ENCODE data around the gene FAM81B.

The FAM81B gene

GRCh38 chr5:95365302-95366095, 25.7 kb upstream of the FAM81B start:
- CTCF ChIA-PET: no interaction called here
- DNase-seq (ENCODE audit: low spot score): no peak
- TF ChIP-seq, protein P1, sequence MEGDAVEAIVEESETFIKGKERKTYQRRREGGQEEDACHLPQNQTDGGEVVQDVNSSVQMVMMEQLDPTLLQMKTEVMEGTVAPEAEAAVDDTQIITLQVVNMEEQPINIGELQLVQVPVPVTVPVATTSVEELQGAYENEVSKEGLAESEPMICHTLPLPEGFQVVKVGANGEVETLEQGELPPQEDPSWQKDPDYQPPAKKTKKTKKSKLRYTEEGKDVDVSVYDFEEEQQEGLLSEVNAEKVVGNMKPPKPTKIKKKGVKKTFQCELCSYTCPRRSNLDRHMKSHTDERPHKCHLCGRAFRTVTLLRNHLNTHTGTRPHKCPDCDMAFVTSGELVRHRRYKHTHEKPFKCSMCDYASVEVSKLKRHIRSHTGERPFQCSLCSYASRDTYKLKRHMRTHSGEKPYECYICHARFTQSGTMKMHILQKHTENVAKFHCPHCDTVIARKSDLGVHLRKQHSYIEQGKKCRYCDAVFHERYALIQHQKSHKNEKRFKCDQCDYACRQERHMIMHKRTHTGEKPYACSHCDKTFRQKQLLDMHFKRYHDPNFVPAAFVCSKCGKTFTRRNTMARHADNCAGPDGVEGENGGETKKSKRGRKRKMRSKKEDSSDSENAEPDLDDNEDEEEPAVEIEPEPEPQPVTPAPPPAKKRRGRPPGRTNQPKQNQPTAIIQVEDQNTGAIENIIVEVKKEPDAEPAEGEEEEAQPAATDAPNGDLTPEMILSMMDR (conservative IDR thresholded peaks at IDR 0.05; ENCODE audit: low read depth): no peak
- no peak overlapping the region for H3K27ac ChIP-seq
- POLR2A ChIA-PET (ENCODE audit: low non-redundant PET): no interaction called here

DNA sequence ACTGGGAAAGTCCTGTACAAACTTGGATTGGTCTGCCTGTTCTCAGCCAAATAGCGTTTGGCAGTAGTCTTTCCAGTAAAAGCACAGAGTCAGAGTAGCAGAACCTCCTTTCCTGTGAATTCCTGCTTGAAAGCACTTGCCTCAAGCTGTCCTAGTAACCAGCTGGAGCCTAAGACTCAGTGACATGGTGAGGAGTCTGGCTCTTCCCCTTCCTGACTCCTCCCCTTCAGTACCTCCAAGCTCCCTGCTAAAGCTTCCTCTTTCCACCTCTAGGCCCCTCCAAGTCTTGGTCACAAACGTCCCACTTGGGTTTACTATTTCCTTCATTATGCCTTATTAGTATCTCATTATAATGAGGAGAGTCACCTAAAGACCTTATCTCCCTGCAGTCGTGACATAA, 21.4 kb upstream of the FAM81B start:
- DNase-seq (ENCODE audit: low spot score): no peak
- TF ChIP-seq, protein P1 (conservative IDR thresholded peaks at IDR 0.05; ENCODE audit: low read depth): no peak
- no peak overlapping the region for H3K27ac ChIP-seq
- CTCF ChIA-PET: interaction anchor here (1.4 kb wide), 1 partner anchor 27 kb away, joined by 3 read pairs; no protein-coding TSS in a partner anchor
- POLR2A ChIA-PET (ENCODE audit: low non-redundant PET): interaction anchor here (0.8 kb wide), 1 partner anchor 99 kb away, joined by 3 read pairs; no protein-coding TSS in a partner anchor

- no peak overlapping the region for H3K27ac ChIP-seq
- ChIA-PET CTCF (no interaction called here), POLR2A (ENCODE audit: low non-redundant PET) (no interaction called here)
- DNase-seq (ENCODE audit: low spot score): no peak
- TF ChIP-seq, protein P1 (conservative IDR thresholded peaks at IDR 0.05; ENCODE audit: low read depth): no peak
Observed at GRCh38 chr5:95374061-95374460, 17.1 kb upstream of the FAM81B start.

DNA sequence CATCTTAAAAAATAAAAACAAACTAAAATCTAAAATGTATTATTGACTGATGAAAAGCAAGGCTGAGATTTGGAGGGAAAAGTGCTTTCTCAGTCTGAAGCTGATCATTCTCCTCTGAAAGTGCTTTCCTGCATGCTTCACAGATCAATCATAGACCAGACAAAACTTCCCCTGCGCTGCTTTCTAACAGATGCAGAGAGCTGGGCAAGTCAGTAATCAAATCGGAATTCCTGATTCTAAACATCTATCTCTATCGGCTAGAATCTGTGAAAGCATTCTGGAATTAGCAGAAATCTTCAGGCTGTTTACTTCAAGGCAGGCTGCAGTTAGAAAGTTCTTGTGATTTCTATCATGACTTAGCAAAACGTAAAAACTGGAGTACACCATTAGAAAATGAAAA, 15.6 kb upstream of the FAM81B start:
- TF ChIP-seq, protein P1 (conservative IDR thresholded peaks at IDR 0.05; ENCODE audit: low read depth): no peak
- CTCF ChIA-PET: interaction anchor here (0.6 kb wide), 1 partner anchor 76 kb away, joined by 4 read pairs; no protein-coding TSS in a partner anchor
- POLR2A ChIA-PET (ENCODE audit: low non-redundant PET): no interaction called here
- no peak for DNase-seq (ENCODE audit: low spot score)
- no peak overlapping the region for H3K27ac ChIP-seq

GRCh38 chr5:95379133-95379532, 12.0 kb upstream of the FAM81B start:
- no peak overlapping the region for H3K27ac ChIP-seq
- DNase-seq (ENCODE audit: low spot score): no peak
- POLR2A ChIA-PET (ENCODE audit: low non-redundant PET): no interaction called here
- CTCF ChIA-PET: no interaction called here
- TF ChIP-seq, protein P1 (conservative IDR thresholded peaks at IDR 0.05; ENCODE audit: low read depth): no peak

DNA sequence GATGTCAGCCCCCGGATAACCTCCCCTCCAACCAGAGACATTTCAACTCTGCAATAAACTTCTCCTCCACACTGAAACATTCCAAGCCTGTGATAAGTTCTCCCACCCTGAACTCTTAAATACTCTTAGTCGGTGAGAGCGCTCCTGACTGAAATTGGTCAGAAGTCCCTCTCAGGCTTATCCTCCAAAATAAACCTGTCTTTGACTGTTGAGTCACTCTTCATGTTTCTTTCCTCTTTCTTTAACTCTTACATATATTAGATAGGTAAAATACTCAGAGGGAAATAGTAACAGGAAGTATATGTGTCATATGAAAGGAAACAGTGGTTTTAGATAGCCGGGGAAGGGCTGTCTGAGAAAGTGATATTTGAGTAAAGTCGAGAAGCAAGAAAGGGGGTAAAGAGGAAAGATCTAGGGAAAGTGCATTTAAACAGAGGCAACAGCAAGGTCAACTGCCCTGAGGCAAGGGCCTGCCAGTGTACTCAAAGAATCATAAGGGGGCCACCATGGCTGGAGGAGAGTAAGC, 11.0 kb upstream of the FAM81B start:
- ChIA-PET POLR2A (ENCODE audit: low non-redundant PET) (no interaction called here), CTCF (no interaction called here)
- TF ChIP-seq, protein P1 (conservative IDR thresholded peaks at IDR 0.05; ENCODE audit: low read depth): no peak
- DNase-seq (ENCODE audit: low spot score): no peak
- H3K27ac ChIP-seq: no peak overlapping the region
